Stromal cell of bone marrow (primary cell): Measurements from ENCODE around the gene COL19A1.

Experiments
- DNase-seq: peaks from one replicate; pipeline ENCODE4 v3.0.0-alpha.2; 2012; ENCODE audit warnings: low read depth

COL19A1 gene

GRCh38 chr6:70060680-70061079 is 194.3 kb downstream of the COL19A1 start:
- DNase-seq: no peak

GRCh38 chr6:70061546-70061945 is 195.2 kb downstream of the COL19A1 start:
- DNase-seq: no peak

GRCh38 chr6:70062010-70062409 is 195.7 kb downstream of the COL19A1 start:
- DNase-seq: no peak

- no peak for DNase-seq
These were observed 206.3 kb downstream of the COL19A1 start for GRCh38 chr6:70072540-70073179.

GRCh38 chr6:70073637-70074036 is 207.3 kb downstream of the COL19A1 start:
- DNase-seq: no peak

- DNase-seq: no peak
These were observed 212.9 kb downstream of the COL19A1 start for GRCh38 chr6:70079241-70079640.

- DNase-seq: no peak
These were observed 214.2 kb downstream of the COL19A1 start for GRCh38 chr6:70080443-70081070.

- DNase-seq: no peak
These were observed 216.5 kb downstream of the COL19A1 start for GRCh38 chr6:70082830-70083229.

- DNase-seq: no peak
These were observed 220.4 kb downstream of the COL19A1 start for GRCh38 chr6:70086806-70087205.

- no peak for DNase-seq
These were observed 227.8 kb downstream of the COL19A1 start for GRCh38 chr6:70094156-70094555.

- no peak for DNase-seq
These were observed 233.4 kb downstream of the COL19A1 start for GRCh38 chr6:70099732-70100131.

- DNase-seq: no peak
These were observed 237.4 kb downstream of the COL19A1 start for GRCh38 chr6:70103798-70104197.

GRCh38 chr6:70107852-70108629 is 241.7 kb downstream of the COL19A1 start:
- peak; percentile 21 for DNase-seq

- peak; percentile 41 for DNase-seq
These were observed 244.0 kb downstream of the COL19A1 start for GRCh38 chr6:70110126-70111022.

GRCh38 chr6:70111737-70112136 is 245.4 kb downstream of the COL19A1 start:
- DNase-seq: no peak

- DNase-seq: no peak
These were observed 246.4 kb downstream of the COL19A1 start for GRCh38 chr6:70112716-70113115.

- no peak for DNase-seq
These were observed 246.8 kb downstream of the COL19A1 start for GRCh38 chr6:70113171-70113570.

GRCh38 chr6:70118670-70119069 is 252.3 kb downstream of the COL19A1 start:
- no peak for DNase-seq

- no peak for DNase-seq
These were observed 253.0 kb downstream of the COL19A1 start for GRCh38 chr6:70119218-70119835.

- no peak for DNase-seq
These were observed 258.1 kb downstream of the COL19A1 start for GRCh38 chr6:70124443-70124842.

GRCh38 chr6:70124882-70125545 is 258.7 kb downstream of the COL19A1 start:
- peak; percentile 93 for DNase-seq
